CD4-positive, CD25-positive, alpha-beta regulatory T cell (primary cell): ENCODE data around the gene LRRC63. TPM values are rescaled to one million over a fixed set of nuclear protein-coding genes. Genes with fewer than 3 reads are reported as not detected.

Source experiments
- ATAC-seq, 2 donors: fragments of 150-1000 bp; cut with Tn5 transposase; one replicate each; pipeline ENCODE4 v1.10.0; 2021; ENCODE audit warnings: low read depth in 2 of 2, moderate number of reproducible peaks in 2 of 2, moderate library complexity in 1 of 2
- DNase-seq, 3 donors: peaks; one replicate each; pipeline versions ENCODE4 v3.0.0 to v3.0.0-alpha.2; 2012 to 2022; ENCODE audit warnings: mixed read lengths in 1 of 3
- H3K27ac ChIP-seq: one replicate; pipeline ENCODE4 v1.7.0; 2013; ENCODE audit warnings: mild to moderate bottlenecking, low read length; ENCODE audit not compliant: insufficient read depth, poor library complexity, severe bottlenecking
- H3K27me3 ChIP-seq: one replicate; pipeline ENCODE4 v1.7.0; 2013; ENCODE audit warnings: low read length; ENCODE audit not compliant: control insufficient read depth, insufficient read depth
- H3K36me3 ChIP-seq: one replicate; pipeline ENCODE4 v1.7.0; 2013; ENCODE audit warnings: mild to moderate bottlenecking, low read length, moderate library complexity; ENCODE audit not compliant: control insufficient read depth, insufficient read depth
- H3K4me1 ChIP-seq: 2 replicates; pipeline ENCODE4 v1.7.0; 2013; ENCODE audit warnings: mild to moderate bottlenecking, low read length; ENCODE audit not compliant: insufficient read depth, control insufficient read depth, poor library complexity, severe bottlenecking
- H3K4me3 ChIP-seq: one replicate; pipeline ENCODE4 v1.7.0; 2013; ENCODE audit warnings: low read depth, mild to moderate bottlenecking, low read length, moderate library complexity
- H3K9me3 ChIP-seq, 2 experiments: 1 replicate in 1 of 2; 2 replicates in 1 of 2; pipeline ENCODE4 v1.7.0; 2013; ENCODE audit warnings: low read length in 2 of 2, mild to moderate bottlenecking in 1 of 2, moderate library complexity in 1 of 2; ENCODE audit not compliant: control insufficient read depth in 2 of 2
- H3K27ac Mint-ChIP-seq, 3 donors: one replicate each; pipeline ENCODE4 v1.8.0; 2020 to 2022; ENCODE audit warnings: mild to moderate bottlenecking in 3 of 3, mixed read lengths in 3 of 3, moderate library complexity in 2 of 3
- H3K27me3 Mint-ChIP-seq: one replicate; pipeline ENCODE4 v1.8.0; 2022; ENCODE audit warnings: mild to moderate bottlenecking, mixed read lengths
- H3K36me3 Mint-ChIP-seq: one replicate; pipeline ENCODE4 v1.8.0; 2020; ENCODE audit warnings: mixed read lengths
- H3K4me1 Mint-ChIP-seq, 4 donors: one replicate each; pipeline ENCODE4 v1.8.0; 2020 to 2022; ENCODE audit warnings: mixed read lengths in 4 of 4, mild to moderate bottlenecking in 1 of 4
- H3K4me3 Mint-ChIP-seq, 4 donors: one replicate each; pipeline ENCODE4 v1.8.0; 2020 to 2022; ENCODE audit warnings: mild to moderate bottlenecking in 4 of 4, mixed read lengths in 4 of 4, moderate library complexity in 3 of 4
- H3K9me3 Mint-ChIP-seq, 7 donors: one replicate each; pipeline ENCODE4 v1.8.0; 2020 to 2022; ENCODE audit warnings: mixed read lengths in 7 of 7, mild to moderate bottlenecking in 3 of 7, moderate library complexity in 2 of 7
- polyA plus RNA-seq, 4 donors: library from polyadenylated mRNA; unstranded; fragments of 300-500 nt; fragmentation: Illumina TruSeq; gene quantifications; one replicate each; pipeline ENCODE4 v1.2.3, GENCODE V29; 2021
- total RNA-seq: library from RNA; stranded (reverse); gene quantifications from one replicate; pipeline ENCODE4 v1.2.3, GENCODE V29; 2022

The LRRC63 gene
- total and polyA plus RNA-seq, 5 donors from 2014 or later, result 0.12 to 0.49 (median 0.20) TPM

DNA sequence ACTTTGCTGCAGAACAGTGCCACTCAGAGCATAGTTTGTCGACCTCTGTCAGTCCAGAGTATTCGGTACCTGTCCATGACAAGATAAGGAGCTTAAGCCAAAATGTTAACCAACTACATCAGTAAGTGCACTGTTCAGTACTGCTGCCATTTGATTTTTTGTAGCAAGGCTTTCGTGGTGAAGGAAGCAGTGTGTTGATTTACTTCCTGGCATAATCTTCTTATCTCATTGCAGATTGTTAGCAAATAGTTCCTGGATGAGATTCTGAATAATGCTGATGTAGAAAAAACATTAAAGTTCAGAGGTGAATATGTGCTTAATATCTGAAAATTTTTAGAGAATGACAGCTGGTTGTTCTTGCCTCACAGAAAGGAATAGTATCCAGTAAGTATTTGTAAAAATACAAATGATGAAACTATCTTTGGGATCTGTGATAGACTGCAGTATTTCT is 85.7 kb downstream of the LRRC63 start:
- H3K27me3 ChIP-seq, result peaks cover 1% of the 10 kb centered on the region
- H3K36me3 ChIP-seq, result no peaks in the 10 kb centered on the region
- peak overlapping the region; percentile 3 for H3K4me3 ChIP-seq
- peaks cover 21% of the 10 kb centered on the region for H3K27me3 Mint-ChIP-seq
- no peak for DNase-seq
- H3K4me1 ChIP-seq, result peaks cover 24% of the 10 kb centered on the region
- no peak overlapping the region for H3K27ac ChIP-seq
- peak overlapping the region in 1 of 4 donors; percentile 5 for H3K4me3 Mint-ChIP-seq
- H3K36me3 Mint-ChIP-seq, result no peaks in the 10 kb centered on the region
- ATAC-seq, result no peak
- H3K4me1 Mint-ChIP-seq, result peaks cover 0 to 41% (median 23%) of the 10 kb centered on the region in 4 donors
- H3K9me3 ChIP-seq, result peaks cover 8 to 12% of the 10 kb centered on the region in 2 experiments
- peak overlapping the region; percentile 9 to 90 (median 26) for H3K27ac Mint-ChIP-seq
- H3K9me3 Mint-ChIP-seq, result peaks cover 0 to 9% (median 3%) of the 10 kb centered on the region in 7 donors

DNA sequence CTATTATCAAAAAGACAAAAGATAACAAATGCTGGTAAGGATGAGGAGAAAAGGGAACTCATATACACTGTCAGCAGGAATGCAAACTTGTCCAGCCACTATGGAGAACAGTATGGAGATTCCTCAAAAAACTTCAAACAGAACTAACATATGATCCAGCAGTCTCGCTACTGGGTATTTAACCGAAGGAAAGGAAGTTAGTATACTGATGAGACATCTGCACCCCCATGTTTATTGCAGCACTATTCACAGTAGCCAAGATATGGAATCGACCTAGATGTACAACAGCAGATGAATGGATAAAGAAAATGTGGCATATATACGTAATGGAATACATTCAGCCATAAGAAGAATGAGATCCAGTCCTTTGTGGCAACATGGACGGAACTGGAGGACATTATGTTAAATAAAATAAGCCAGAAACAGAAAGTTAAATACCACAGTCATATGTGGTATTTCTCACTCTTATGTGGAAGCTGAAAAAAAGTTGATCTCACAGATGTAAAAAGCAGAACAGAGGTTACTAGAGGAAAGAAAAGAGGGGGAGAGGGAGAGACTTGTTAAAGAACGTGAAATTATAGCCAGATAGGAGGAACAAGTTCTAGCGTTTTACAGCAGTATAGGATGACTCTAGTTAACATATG is 92.1 kb downstream of the LRRC63 start:
- no peak for DNase-seq
- Mint-ChIP-seq H3K4me1 (peaks cover 0 to 9% (median 0%) of the 10 kb centered on the region in 4 donors), H3K9me3 (peaks cover 0 to 9% (median 4%) of the 10 kb centered on the region in 7 donors), H3K4me3 (no peak overlapping the region), H3K27ac (peak overlapping the region in 1 of 3 donors; percentile 1), H3K36me3 (peaks cover 3% of the 10 kb centered on the region), H3K27me3 (peaks cover 30% of the 10 kb centered on the region)
- Histone ChIP-seq H3K4me1 (no peaks in the 10 kb centered on the region), H3K27me3 (peaks cover 10% of the 10 kb centered on the region), H3K27ac (no peak overlapping the region), H3K4me3 (no peak overlapping the region), H3K9me3 (peaks cover 8 to 12% of the 10 kb centered on the region in 2 experiments), H3K36me3 (no peaks in the 10 kb centered on the region)
- no peak for ATAC-seq

DNA sequence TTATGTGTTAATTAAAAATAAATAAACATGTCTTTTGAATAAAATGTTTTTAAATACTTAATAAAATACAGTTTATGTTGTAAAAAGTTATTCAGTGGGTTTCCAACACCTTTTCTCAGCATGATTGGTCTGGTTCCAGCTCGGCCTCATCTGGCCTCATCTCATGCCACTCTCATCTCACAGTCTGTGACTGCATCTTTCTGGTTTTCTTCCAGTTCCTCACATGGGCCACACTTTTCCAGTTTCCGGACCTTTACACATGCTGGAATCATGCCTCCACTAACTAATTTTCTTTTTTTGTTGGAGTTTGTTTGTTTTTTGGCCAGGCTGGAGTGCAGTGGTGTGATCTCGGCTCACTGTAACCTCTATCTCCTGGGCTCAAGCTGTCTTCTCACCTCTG is 92.8 kb downstream of the LRRC63 start:
- no peak for ATAC-seq
- H3K9me3 Mint-ChIP-seq, result peaks cover 0 to 7% (median 1%) of the 10 kb centered on the region in 7 donors
- H3K27ac Mint-ChIP-seq, result no peak overlapping the region
- Histone ChIP-seq H3K9me3 (peaks cover 8 to 12% of the 10 kb centered on the region in 2 experiments), H3K27ac (no peak overlapping the region), H3K36me3 (no peaks in the 10 kb centered on the region), H3K4me3 (no peak overlapping the region), H3K4me1 (no peaks in the 10 kb centered on the region), H3K27me3 (peaks cover 10% of the 10 kb centered on the region)
- no peak overlapping the region for H3K4me3 Mint-ChIP-seq
- DNase-seq, result no peak
- peaks cover 7% of the 10 kb centered on the region for H3K36me3 Mint-ChIP-seq
- H3K27me3 Mint-ChIP-seq, result peaks cover 31% of the 10 kb centered on the region
- H3K4me1 Mint-ChIP-seq, result peaks cover 0 to 9% (median 0%) of the 10 kb centered on the region in 4 donors

DNA sequence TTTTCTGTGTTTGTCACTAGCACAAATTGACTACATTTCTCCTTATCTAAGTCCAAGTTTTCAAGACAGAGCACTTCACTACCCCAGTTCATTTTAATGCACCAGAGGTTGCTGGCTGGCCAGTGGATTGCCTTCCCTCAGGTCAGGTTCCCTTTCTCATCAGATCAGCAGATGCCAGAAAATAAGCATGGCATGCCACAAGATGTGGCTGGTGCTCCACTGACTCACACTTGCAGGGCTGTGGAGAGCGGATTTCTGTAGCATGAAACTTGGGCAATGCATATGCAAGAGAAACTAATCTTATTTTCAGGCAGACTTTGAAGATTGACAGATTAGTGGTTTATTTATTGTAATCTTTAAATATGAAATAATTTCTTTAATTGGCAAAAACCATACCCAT is 95.8 kb downstream of the LRRC63 start:
- Mint-ChIP-seq H3K4me3 (no peak overlapping the region), H3K27ac (no peak overlapping the region), H3K27me3 (peaks cover 25% of the 10 kb centered on the region), H3K36me3 (peaks cover 9% of the 10 kb centered on the region), H3K4me1 (peaks cover 0 to 9% (median 0%) of the 10 kb centered on the region in 4 donors), H3K9me3 (peaks cover 0 to 3% (median 0%) of the 10 kb centered on the region in 7 donors)
- Histone ChIP-seq H3K27me3 (peaks cover 8% of the 10 kb centered on the region), H3K9me3 (no peaks in the 10 kb centered on the region), H3K4me3 (no peak overlapping the region), H3K36me3 (no peaks in the 10 kb centered on the region), H3K27ac (no peak overlapping the region), H3K4me1 (no peaks in the 10 kb centered on the region)
- DNase-seq (no peak), ATAC-seq (no peak)

DNA sequence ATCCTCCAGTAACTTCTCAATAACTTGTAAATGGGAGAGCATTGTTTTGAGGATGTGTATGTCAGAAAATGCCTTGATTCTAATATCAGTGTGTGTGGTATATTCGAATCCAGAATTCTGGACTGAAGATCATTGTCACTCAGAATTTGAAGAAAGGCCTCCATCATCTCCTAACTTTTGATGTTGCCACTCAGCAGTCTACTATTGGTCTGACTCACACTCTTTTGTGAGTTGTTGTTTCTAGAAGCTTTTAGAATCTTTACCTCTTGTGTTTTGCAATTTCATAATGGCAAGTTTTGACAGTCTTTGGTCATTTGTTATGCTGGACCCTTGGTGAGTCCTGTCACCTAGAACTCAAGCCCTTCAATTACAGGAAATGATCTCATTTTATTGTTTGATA is 98.3 kb downstream of the LRRC63 start:
- Mint-ChIP-seq H3K27ac (no peak overlapping the region), H3K9me3 (peaks cover 0 to 3% (median 1%) of the 10 kb centered on the region in 7 donors), H3K4me1 (peaks cover 0 to 7% (median 2%) of the 10 kb centered on the region in 4 donors)

DNA sequence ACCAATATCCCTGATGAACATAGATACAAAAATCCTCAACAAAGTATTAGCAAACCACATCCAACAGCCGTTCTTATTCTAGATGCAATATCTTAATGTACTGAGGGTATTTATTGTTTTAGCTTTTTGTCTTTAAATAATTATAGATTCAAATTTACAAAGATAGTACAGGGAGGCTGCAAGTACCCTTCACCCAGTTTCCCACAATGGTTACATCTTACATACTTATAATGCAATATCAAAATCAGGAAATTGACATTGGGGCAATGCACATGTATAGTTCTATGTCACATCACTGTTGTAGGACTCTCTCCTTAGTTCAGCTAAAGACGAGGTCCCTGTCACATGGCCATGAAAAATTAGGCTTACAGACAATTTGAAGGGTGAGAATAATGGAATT is 99.5 kb downstream of the LRRC63 start:
- peaks cover 0 to 3% (median 1%) of the 10 kb centered on the region in 7 donors for H3K9me3 Mint-ChIP-seq
- H3K4me3 Mint-ChIP-seq, result no peak overlapping the region
- no peak for ATAC-seq
- peaks cover 0 to 7% (median 2%) of the 10 kb centered on the region in 4 donors for H3K4me1 Mint-ChIP-seq
- DNase-seq, result no peak
- H3K36me3 Mint-ChIP-seq, result peaks cover 20% of the 10 kb centered on the region
- Histone ChIP-seq H3K4me3 (no peak overlapping the region), H3K27me3 (no peaks in the 10 kb centered on the region), H3K4me1 (no peaks in the 10 kb centered on the region), H3K9me3 (no peaks in the 10 kb centered on the region), H3K27ac (no peak overlapping the region), H3K36me3 (no peaks in the 10 kb centered on the region)
- H3K27ac Mint-ChIP-seq, result no peak overlapping the region
- H3K27me3 Mint-ChIP-seq, result peaks cover 18% of the 10 kb centered on the region

More for the DNA sequence above, 98.3 kb downstream of the LRRC63 start:
- no peak overlapping the region for H3K27ac ChIP-seq
- peaks cover 18% of the 10 kb centered on the region for H3K27me3 Mint-ChIP-seq
- H3K36me3 Mint-ChIP-seq, result peaks cover 15% of the 10 kb centered on the region
- no peak overlapping the region for H3K4me3 Mint-ChIP-seq
- no peaks in the 10 kb centered on the region for H3K36me3 ChIP-seq
- no peaks in the 10 kb centered on the region for H3K9me3 ChIP-seq
- H3K4me1 ChIP-seq, result no peaks in the 10 kb centered on the region
- no peak overlapping the region for H3K4me3 ChIP-seq
- no peak for DNase-seq
- no peaks in the 10 kb centered on the region for H3K27me3 ChIP-seq
- no peak for ATAC-seq

DNA sequence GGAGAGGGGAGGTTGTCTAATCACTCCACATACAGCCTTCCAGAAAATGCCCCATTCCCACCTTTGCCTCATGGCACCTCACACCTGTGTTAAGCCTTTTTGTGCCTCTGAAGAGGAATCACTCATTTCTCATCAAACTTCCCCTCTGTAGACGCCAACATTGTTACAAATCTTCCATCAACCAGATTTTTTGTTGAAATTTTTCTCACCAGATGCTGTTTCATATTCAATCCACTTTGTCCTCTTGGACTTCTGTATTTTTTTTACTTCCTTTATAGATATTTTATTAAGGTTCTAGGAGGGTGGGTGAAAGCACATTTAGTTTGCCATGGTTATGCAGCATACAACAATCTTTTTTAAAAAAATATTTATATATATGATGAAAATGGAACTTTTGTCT is 101.3 kb downstream of the LRRC63 start:
- Histone ChIP-seq H3K27me3 (no peaks in the 10 kb centered on the region), H3K4me3 (no peak overlapping the region), H3K36me3 (no peaks in the 10 kb centered on the region), H3K9me3 (no peaks in the 10 kb centered on the region), H3K4me1 (no peaks in the 10 kb centered on the region), H3K27ac (no peak overlapping the region)
- no peak overlapping the region for H3K4me3 Mint-ChIP-seq
- peaks cover 25% of the 10 kb centered on the region for H3K36me3 Mint-ChIP-seq
- no peak for ATAC-seq
- H3K27me3 Mint-ChIP-seq, result peaks cover 19% of the 10 kb centered on the region
- no peak overlapping the region for H3K27ac Mint-ChIP-seq
- H3K4me1 Mint-ChIP-seq, result peaks cover 0 to 13% (median 2%) of the 10 kb centered on the region in 4 donors
- no peak for DNase-seq
- peaks cover 0 to 3% (median 1%) of the 10 kb centered on the region in 7 donors for H3K9me3 Mint-ChIP-seq
